HL-60 (cell line): ENCODE results near the gene GNG2.
A peak's percentile ranks its signal among the peaks of the same experiment; 100 is the strongest.

ENCODE experiments used
- DNase-seq, 2 experiments: peaks; one replicate each; pipeline ENCODE4 v3.0.0-alpha.2; 2010 to 2020; ENCODE audit warnings: low read depth in 1 of 2, low spot score in 1 of 2
- H3K27ac ChIP-seq: fragments of 250-450 bp; sonication (Bioruptor Pico); replicated peaks from 2 replicates; pipeline ENCODE4 v1.5.1; 2020; ENCODE audit warnings: mild to moderate bottlenecking, moderate library complexity
- H3K27me3 ChIP-seq: fragments of 250-450 bp; sonication (Bioruptor Pico); 2 replicates; pipeline ENCODE4 v1.5.1; 2021; ENCODE audit warnings: mild to moderate bottlenecking, moderate library complexity; ENCODE audit not compliant: insufficient read depth, poor library complexity, severe bottlenecking
- H3K4me3 ChIP-seq: replicated peaks from 2 replicates; pipeline ENCODE4 v1.5.1; 2011; ENCODE audit warnings: mild to moderate bottlenecking, control low read depth, low read length; ENCODE audit not compliant: insufficient read depth
- GABPA ChIP-seq: IDR thresholded peaks from 2 replicates; pipeline ENCODE4 v1.6.1; 2012; ENCODE audit warnings: low read depth
- POLR2AphosphoS5 ChIP-seq: IDR thresholded peaks from 2 replicates; pipeline ENCODE4 v1.6.1; 2012; ENCODE audit warnings: low read depth
- SPI1 ChIP-seq: IDR thresholded peaks from 2 replicates; pipeline ENCODE4 v1.6.1; 2012; ENCODE audit warnings: low read depth, mild to moderate bottlenecking, borderline replicate concordance
- TF ChIP-seq, protein P1 (sequence below): IDR thresholded peaks from 2 replicates; pipeline ENCODE4 v1.6.1; 2012; ENCODE audit warnings: low read depth; ENCODE audit not compliant: insufficient replicate concordance
- TF ChIP-seq, protein P2 (sequence below): IDR thresholded peaks from one replicate; pipeline ENCODE4 v1.5.1; 2011; ENCODE audit warnings: low read length, control low read depth, inconsistent platforms; ENCODE audit not compliant: insufficient read depth

Gene GNG2

DNA sequence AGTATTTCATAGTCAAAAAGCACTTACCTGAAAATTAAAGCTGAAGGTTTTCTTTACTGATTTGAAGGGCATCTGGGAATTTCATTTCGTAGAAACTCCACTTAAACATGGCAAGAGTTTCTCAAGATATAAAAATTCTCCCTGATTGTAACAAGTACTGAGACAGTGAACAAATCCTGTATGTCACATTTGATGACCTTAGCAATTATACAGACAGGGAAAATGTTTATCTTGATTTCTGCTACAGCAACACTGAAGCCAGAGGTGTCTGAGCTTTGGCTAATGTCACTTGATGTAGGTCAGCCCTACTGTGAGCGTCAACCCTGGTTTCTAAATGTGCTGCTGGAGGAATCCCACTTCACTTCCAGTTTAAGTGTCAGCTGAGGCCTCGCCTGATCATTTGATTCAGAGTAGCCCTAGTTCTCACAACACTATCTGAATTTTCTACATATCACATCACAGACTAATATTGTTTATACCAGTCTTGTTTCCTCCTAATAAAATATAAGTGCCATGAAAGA is 149.8 kb downstream of the GNG2 start:
- TF ChIP-seq, protein P1, sequence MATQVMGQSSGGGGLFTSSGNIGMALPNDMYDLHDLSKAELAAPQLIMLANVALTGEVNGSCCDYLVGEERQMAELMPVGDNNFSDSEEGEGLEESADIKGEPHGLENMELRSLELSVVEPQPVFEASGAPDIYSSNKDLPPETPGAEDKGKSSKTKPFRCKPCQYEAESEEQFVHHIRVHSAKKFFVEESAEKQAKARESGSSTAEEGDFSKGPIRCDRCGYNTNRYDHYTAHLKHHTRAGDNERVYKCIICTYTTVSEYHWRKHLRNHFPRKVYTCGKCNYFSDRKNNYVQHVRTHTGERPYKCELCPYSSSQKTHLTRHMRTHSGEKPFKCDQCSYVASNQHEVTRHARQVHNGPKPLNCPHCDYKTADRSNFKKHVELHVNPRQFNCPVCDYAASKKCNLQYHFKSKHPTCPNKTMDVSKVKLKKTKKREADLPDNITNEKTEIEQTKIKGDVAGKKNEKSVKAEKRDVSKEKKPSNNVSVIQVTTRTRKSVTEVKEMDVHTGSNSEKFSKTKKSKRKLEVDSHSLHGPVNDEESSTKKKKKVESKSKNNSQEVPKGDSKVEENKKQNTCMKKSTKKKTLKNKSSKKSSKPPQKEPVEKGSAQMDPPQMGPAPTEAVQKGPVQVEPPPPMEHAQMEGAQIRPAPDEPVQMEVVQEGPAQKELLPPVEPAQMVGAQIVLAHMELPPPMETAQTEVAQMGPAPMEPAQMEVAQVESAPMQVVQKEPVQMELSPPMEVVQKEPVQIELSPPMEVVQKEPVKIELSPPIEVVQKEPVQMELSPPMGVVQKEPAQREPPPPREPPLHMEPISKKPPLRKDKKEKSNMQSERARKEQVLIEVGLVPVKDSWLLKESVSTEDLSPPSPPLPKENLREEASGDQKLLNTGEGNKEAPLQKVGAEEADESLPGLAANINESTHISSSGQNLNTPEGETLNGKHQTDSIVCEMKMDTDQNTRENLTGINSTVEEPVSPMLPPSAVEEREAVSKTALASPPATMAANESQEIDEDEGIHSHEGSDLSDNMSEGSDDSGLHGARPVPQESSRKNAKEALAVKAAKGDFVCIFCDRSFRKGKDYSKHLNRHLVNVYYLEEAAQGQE = no peak
- no peak for TF ChIP-seq POLR2AphosphoS5
- TF ChIP-seq, protein P2, sequence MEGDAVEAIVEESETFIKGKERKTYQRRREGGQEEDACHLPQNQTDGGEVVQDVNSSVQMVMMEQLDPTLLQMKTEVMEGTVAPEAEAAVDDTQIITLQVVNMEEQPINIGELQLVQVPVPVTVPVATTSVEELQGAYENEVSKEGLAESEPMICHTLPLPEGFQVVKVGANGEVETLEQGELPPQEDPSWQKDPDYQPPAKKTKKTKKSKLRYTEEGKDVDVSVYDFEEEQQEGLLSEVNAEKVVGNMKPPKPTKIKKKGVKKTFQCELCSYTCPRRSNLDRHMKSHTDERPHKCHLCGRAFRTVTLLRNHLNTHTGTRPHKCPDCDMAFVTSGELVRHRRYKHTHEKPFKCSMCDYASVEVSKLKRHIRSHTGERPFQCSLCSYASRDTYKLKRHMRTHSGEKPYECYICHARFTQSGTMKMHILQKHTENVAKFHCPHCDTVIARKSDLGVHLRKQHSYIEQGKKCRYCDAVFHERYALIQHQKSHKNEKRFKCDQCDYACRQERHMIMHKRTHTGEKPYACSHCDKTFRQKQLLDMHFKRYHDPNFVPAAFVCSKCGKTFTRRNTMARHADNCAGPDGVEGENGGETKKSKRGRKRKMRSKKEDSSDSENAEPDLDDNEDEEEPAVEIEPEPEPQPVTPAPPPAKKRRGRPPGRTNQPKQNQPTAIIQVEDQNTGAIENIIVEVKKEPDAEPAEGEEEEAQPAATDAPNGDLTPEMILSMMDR = no peak
- no peak for TF ChIP-seq SPI1
- TF ChIP-seq GABPA = no peak
- H3K4me3 ChIP-seq = no peak overlapping the region
- DNase-seq = no peak
- H3K27me3 ChIP-seq = no peaks in the 10 kb centered on the region
- no peak overlapping the region for H3K27ac ChIP-seq

DNA sequence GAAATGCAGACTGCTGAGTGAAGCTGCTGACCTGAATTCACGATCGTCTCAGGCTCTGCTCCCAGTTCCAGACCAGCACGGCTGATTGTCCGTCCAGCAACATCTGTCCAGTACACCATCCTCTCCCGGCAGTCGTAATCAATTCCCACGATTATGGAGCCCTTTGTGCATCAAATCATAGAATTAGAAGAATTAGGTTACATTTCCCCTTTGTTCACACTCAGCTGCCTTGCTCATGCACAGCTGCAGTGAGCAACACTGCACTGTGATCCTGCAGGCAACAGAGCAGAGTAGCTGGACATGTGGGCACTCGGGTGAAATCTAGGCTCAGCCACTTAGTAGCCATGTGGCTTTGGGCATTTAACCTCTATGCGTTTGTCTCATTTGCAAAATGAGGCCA is 151.1 kb downstream of the GNG2 start:
- TF ChIP-seq POLR2AphosphoS5 = peak; percentile 32; the same call in 1 of the 2 replicates
- TF ChIP-seq, protein P1 = no peak
- H3K27ac ChIP-seq = no peak overlapping the region
- H3K4me3 ChIP-seq = no peak overlapping the region
- DNase-seq = no peak
- H3K27me3 ChIP-seq = no peaks in the 10 kb centered on the region

DNA sequence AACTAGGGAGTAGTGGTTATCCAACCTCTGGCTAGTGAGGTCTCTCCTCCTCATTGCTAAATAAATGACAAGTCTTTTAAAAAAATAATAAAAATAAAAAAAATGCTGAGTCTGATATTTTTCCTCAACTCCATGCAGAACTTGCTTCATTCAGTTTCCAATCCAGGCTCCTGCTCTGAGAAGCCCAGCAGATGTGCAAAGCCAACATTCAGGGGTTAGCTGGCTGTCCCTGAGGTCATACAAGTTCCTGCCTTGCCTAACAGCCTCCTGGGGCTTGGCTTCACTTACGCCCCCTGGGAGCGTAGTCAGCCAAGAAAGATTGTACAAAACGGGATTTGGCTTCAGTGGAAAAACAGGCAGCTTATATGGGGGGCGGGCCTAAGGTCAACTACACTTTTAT is 152.2 kb downstream of the GNG2 start:
- no peaks in the 10 kb centered on the region for H3K27me3 ChIP-seq
- TF ChIP-seq SPI1 (no peak), GABPA (no peak)
- TF ChIP-seq, protein P2 = no peak
- H3K4me3 ChIP-seq = no peak overlapping the region
- DNase-seq = no peak
- no peak overlapping the region for H3K27ac ChIP-seq

DNA sequence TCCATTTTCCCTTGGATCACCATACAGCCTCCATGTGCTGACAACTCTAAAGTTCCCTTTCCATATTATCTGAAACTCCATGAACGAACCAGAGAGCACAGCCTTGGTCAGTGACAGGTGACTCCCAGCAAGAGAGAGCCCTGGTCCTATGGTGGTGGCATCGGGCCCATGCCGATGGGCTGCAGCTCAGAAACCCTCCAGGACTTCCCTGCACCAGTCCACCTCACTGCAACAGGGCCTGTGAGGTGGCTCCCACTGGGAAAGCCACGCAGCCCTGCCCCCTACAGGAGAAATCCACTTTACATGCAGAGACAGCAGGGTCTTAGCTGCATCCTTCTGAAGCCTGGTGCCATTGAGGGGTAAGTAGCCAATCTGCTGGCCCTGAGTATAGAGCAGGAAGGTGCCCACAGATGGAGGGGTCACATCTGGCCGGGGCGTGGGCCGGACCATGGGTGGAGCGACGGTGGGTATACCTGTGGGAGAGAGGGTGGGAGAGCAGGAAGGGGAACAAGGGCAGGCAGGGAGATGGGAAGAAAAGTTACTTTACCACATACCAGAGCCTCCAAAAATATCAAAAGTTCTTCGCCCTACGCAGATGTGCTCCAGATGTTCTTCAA is 153.7 kb downstream of the GNG2 start:
- no peaks in the 10 kb centered on the region for H3K27me3 ChIP-seq
- no peak overlapping the region for H3K27ac ChIP-seq
- DNase-seq = no peak
- TF ChIP-seq POLR2AphosphoS5 (no peak), GABPA (no peak), SPI1 (no peak)
- TF ChIP-seq, protein P2 = no peak
- TF ChIP-seq, protein P1 = no peak
- H3K4me3 ChIP-seq = no peak overlapping the region
